RWPE1 (cell line): ENCODE results near the gene PKD1.
A peak's percentile ranks its signal among the peaks of the same experiment; 100 is the strongest.

Experiments
- CTCF ChIA-PET: fragments of 350-600 bp; sonication (Branson Sonifier 250); formaldehyde crosslinking; extraction: SDS; loops from one replicate; lab custom pipeline; 2021; lab: Yijun Ruan, JAX
- POLR2A ChIA-PET: fragments of 400-600 bp; formaldehyde crosslinking; extraction: SDS; loops from one replicate; lab custom pipeline; 2020; ENCODE audit warnings: antibody characterized with exemption; ENCODE audit not compliant: low non-redundant PET; lab: Yijun Ruan, JAX
- DNase-seq: peaks from one replicate; pipeline ENCODE4 v3.0.0; 2012; ENCODE audit warnings: low spot score
- H3K27ac ChIP-seq: fragments of 450-650 bp; 2 replicates; pipeline ENCODE4 v1.5.1; 2017
- TF ChIP-seq, protein P1 (sequence below): fragments of 450-650 bp; conservative IDR thresholded peaks from 2 replicates; pipeline ENCODE4 v1.5.1; 2017; ENCODE audit warnings: low read depth, mild to moderate bottlenecking

PKD1 gene

DNA sequence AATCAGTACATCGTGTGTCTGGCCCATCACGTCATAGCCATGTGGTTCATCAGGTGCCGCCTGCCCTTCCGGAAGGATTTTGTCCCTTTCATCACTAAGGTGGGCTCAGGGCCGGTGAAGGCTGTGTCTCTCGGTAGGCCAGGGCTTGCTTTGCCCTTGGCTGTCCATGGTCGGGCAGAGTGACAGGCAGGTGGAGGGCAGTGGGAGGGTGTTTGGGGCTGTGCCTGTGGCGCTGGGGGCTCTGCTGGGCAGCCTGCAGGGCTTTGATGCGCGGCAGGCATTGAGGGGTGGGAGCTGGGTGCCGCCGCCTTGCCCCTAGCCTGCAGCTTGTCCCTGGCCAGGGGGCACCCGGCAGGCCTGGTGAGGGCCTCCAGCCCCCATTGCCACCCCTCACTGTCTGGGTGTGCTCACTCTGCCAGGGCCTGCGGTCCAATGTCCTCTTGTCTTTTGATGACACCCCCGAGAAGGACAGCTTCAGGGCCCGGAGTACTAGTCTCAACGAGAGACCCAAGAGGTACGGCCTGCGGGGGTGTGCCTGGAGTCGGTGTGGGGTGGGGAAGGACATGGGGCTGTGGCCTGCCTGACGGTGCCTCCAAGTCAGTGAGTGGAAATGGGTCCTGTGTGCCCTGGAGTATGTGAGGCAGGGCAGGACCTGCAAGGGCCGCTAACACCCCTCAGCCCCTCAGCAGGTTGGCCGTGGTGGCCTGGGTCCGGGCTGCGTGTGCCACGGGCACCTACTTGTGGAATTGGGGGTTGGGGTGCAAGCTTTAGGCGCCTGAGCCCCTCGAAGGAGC, 59.4 kb downstream of the PKD1 start:
- no peak for DNase-seq
- TF ChIP-seq, protein P1, sequence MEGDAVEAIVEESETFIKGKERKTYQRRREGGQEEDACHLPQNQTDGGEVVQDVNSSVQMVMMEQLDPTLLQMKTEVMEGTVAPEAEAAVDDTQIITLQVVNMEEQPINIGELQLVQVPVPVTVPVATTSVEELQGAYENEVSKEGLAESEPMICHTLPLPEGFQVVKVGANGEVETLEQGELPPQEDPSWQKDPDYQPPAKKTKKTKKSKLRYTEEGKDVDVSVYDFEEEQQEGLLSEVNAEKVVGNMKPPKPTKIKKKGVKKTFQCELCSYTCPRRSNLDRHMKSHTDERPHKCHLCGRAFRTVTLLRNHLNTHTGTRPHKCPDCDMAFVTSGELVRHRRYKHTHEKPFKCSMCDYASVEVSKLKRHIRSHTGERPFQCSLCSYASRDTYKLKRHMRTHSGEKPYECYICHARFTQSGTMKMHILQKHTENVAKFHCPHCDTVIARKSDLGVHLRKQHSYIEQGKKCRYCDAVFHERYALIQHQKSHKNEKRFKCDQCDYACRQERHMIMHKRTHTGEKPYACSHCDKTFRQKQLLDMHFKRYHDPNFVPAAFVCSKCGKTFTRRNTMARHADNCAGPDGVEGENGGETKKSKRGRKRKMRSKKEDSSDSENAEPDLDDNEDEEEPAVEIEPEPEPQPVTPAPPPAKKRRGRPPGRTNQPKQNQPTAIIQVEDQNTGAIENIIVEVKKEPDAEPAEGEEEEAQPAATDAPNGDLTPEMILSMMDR, result no peak
- ChIA-PET POLR2A (interaction anchor here (0.6 kb wide), 2 partner anchors 65 to 625 kb away, joined by 5 read pairs; no protein-coding TSS in a partner anchor), CTCF (interaction anchor here (0.5 to 0.9 kb wide), 2 partner anchors 9 to 12 kb away, joined by 3 read pairs; no protein-coding TSS in a partner anchor)
- no peak overlapping the region for H3K27ac ChIP-seq

GRCh38 chr16:2075631-2076030, 60.1 kb downstream of the PKD1 start:
- TF ChIP-seq, protein P1, result no peak
- no peak overlapping the region for H3K27ac ChIP-seq
- no peak for DNase-seq
- CTCF ChIA-PET, result no interaction called here
- POLR2A ChIA-PET, result interaction anchor here (0.6 kb wide), 2 partner anchors 64 to 625 kb away, joined by 5 read pairs; no protein-coding TSS in a partner anchor

GRCh38 chr16:2074071-2074470, 61.6 kb downstream of the PKD1 start:
- ChIA-PET POLR2A (no interaction called here), CTCF (interaction anchor here (0.6 kb wide), 1 partner anchor 15 kb away, joined by 8 read pairs; no protein-coding TSS in a partner anchor)
- TF ChIP-seq, protein P1, result no peak
- peak overlapping the region; percentile 4; the same call in 1 of the 2 replicates for H3K27ac ChIP-seq
- no peak for DNase-seq

DNA sequence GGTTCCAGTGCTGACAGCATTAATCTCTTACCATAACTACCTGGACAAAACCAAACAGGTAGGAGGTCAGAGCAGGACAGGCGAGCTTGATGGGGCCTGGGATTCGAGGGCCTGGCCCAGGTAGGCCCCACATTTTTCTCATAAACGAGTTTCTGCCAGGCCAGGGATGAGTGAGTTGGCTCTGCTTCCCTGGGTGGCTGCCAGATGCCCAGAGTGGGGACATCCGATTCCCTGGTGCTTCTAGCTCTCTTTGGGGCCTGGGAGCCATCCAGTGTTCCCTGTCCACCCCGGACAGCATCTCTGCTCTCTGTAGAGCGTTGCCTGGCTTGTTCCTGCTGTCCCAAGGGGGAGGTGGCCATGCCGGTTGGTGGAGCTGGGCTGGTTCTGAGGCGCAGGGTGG, 62.8 kb downstream of the PKD1 start:
- CTCF ChIA-PET, result no interaction called here

GRCh38 chr16:2071454-2072202, 64.1 kb downstream of the PKD1 start:
- no peak for DNase-seq
- ChIA-PET POLR2A (no interaction called here), CTCF (interaction anchor here (0.8 to 1.3 kb wide), 4 partner anchors 15 to 69 kb away, joined by 3 to 4 read pairs (median 3); partner anchors contain the start of gene NPW)
- TF ChIP-seq, protein P1, result no peak
- peak overlapping the region; percentile 40 for H3K27ac ChIP-seq

More for the DNA sequence above, 62.8 kb downstream of the PKD1 start:
- POLR2A ChIA-PET, result no interaction called here
- peak overlapping the region; percentile 17; the same call in 1 of the 2 replicates for H3K27ac ChIP-seq
- TF ChIP-seq, protein P1, result no peak
- DNase-seq, result no peak
